SIG-M5 treated with dmso at 0.1 percent for 504 hours (cell line): Measurements from ENCODE around the gene TOMM40L.
"Not testable (repeated sequence)": the region's sequence is repeated elsewhere in the genome, so short reads cannot be mapped to it uniquely, and the experiment has no call there.

Experiments used
- DNase-seq: peaks from one replicate; lab custom pipeline; 2025; ENCODE audit not compliant: unreplicated experiment; lab: John Stamatoyannopoulos, UW

TOMM40L gene

DNA sequence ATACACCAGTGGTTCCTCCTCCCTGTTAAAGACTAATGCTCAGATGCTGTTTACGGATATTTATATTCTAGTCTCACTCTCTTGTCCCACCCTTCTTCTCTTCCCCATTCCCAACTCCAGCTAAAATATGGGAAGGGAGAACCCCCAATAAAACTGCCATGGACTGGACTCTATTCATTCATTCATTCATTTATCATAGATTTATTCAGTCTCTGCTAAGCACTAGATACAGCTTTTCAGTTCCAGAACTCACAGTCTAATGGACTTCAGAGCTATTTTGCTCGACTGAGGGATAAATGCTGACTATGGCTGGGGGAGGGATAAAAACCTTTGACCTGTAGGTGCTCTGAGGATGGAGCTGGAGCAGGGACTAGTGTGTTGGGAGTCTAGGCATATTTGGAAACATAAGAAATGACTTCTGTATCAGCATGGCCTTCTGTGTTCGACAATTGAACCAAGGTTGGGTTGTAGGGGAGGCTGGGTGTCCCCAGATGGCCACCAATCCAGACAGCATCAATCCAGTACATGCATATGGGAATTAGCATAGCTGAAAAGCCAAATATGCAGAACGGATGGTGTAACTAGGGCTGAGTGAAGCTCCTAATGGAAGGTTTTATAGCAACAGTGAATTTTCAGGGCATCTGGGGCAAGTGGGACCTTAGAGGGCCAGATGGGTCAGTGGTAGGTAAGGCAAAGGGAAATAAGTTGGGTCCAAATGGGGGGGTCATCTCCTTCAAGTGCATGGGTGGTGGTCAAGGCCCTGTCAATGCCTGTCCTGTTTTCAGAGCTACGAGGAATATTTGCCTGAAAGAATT lies 6.6 kb upstream of the TOMM40L start:
- DNase-seq = no peak

- no peak for DNase-seq
Observed at GRCh38 chr1:161220002-161220401, 5.9 kb upstream of the TOMM40L start.

- DNase-seq = no peak
Observed at GRCh38 chr1:161222175-161223019, 3.5 kb upstream of the TOMM40L start.

DNA sequence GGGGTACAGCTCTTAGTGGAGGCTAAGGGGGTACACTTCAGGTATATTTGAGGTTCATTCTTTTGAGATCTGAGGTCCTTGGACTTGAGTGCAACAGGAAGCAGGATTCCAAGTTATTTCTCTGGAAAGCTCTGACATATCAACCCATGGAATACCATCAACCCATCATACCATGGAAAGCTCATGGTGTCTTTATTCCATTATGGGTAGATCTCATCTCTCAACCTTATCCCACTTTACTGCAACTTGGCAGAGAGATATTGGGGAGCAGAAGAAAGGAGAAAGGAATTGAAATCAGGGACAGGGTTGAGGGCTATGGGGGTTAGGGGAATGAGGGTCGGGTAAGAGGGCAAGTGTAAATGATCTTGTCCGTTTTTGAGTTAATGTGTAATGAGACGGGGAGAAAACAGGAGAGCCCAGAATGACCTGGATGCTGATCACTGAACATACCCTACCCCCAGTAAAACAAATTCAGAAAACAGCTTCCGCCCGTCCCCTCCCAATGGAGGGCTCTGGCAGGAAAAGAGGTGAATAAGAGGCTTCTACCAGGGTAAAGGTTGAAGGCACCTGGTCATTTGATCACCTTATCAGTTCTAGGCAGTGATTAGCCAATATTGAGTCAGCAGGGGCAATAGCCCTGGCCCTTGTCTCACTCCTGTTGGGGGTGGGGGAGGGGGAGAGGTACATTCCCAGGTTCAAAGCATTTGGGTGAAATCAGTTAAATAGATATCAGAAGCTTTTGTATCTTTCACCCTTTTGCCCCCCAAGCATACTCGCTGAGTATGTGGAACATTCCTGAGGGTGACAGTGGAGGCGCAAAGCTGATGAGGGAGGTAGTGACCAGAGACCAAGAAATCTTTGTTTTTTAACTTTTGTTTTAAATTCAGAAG lies 1.8 kb upstream of the TOMM40L start:
- DNase-seq = no peak

GRCh38 chr1:161224695-161225087 lies 1.2 kb upstream of the TOMM40L start:
- not testable (repeated sequence) for DNase-seq

DNA sequence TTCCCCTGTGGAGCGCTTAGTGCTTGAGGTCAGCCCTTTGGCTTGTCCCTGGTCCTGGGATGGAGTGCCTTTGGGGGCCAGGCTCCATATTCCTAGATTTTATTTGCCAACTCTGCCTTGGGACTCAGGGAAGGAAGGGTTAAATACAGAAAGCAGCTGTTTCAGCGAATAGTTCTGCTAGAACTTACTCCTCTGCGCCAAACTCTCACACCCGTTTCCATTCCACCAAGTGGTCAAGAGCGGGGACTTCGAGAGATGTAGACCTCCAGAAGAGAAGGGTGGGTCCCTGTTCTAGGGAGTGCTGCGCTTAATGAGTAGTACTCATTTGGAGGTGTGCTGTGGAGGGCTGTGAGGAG lies 704 bp upstream of the TOMM40L start:
- DNase-seq = no peak

DNA sequence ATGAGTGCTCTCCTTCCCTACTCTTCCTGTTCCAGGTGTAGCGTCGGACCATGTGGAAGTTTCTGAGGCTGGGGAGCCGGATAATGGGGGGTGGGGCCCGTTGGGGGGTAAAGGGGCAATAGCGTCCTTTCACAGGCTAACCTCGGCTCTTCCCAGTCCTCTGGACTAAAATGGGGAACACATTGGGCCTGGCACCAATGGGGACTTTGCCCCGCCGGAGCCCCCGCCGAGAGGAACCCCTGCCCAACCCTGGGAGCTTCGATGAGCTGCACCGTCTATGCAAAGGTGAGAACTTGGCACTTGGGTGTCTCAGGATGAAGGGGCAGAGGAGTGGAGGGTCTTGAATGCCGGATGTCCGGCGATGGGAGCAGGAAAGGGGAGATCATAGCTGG lies 456 bp downstream of the TOMM40L start:
- DNase-seq = no peak

DNA sequence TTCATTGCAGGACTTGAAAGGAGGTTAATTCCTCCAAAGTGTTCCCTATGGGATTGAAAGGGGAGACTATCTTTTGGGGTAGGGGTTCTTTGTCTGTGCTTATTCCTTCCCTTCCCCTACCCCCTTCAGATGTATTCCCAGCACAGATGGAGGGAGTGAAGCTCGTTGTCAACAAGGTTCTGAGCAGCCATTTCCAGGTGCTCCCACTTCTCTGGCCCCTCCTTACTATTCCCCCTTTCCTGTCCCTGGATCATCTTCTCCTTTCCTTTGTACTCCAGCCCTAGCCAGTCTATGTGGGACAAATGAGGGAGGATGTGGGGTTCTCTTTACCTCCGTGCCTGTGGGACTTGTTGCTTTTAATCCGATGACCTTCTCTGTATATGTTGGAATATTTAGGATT lies 899 bp downstream of the TOMM40L start:
- no peak for DNase-seq

- DNase-seq = peak; percentile 96
Observed at GRCh38 chr1:161227196-161227871, 1.5 kb downstream of the TOMM40L start.

GRCh38 chr1:161228032-161228431 lies 2.2 kb downstream of the TOMM40L start:
- no peak for DNase-seq

GRCh38 chr1:161229896-161230295 lies 4.0 kb downstream of the TOMM40L start:
- no peak for DNase-seq

DNA sequence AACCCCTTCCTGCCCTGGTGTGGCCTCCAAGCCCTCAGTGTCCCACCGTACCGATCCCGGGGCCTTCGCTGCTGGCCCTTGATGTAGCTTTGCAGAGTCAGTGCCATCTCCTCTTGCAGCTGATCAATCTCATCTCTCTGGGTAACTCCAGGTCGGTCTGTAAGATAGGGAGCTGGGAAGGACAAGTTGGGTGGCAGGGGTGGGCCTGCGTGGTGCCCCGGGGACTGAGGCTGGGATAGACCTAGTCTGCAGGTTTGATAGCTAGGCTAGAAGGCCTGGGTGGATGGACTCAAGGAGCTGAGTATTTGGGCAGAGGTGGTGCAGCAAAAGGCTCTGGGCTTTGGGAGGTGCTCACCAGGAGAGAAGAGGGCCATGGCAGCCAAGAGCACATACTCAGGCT lies 4.9 kb downstream of the TOMM40L start:
- no peak for DNase-seq

- DNase-seq = no peak
Observed at GRCh38 chr1:161233102-161233501, 7.2 kb downstream of the TOMM40L start.

DNA sequence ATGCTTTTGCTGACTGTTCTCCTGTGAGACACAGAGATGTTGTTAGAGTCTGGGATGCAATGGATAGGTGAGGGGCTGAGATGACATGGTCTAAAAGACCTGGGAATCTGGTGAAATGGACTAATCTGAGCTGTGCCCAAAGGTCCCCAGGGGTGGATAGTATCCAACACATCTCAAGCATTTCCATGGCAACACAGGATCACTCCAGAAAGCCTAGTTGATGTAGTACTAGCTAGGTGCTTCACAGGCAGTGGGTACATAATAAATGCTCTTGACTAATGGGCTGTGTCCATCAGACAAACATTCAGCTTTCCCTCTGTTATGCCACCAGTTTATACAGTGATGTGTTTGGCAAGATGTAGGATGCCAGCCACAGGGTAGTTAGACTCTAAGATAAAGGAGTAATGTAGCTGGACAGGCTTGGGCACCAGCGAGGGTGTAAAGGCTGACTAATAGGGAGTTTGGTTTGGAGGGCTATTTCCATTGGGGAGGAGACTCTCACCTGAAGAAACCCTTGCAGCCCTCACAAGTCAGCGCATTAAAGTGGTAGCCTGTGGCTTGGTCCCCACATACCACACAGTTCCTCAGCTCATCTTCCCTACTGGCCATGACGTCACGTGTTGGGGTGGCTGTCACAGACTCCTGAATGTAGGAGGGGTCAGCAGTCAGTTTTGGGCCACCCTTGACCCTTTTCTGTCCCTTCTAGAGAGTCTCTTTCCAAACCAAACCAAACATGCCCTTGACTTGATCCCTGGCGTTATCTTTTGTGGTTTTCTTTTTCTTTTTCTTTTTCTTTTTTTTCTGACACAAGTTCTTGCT lies 10.3 kb downstream of the TOMM40L start:
- no peak for DNase-seq

GRCh38 chr1:161238039-161238473 lies 12.2 kb downstream of the TOMM40L start, which contains the start of gene NR1I3:
NR1I3 (minus strand) TSS chr1:161238203; CDS start chr1:161236565, 1,638 bp downstream.
- DNase-seq = no peak

- peak; percentile 48 for DNase-seq
Observed at GRCh38 chr1:161241682-161242081, 15.8 kb downstream of the TOMM40L start.

GRCh38 chr1:161242313-161242712 lies 16.5 kb downstream of the TOMM40L start:
- DNase-seq = no peak

DNA sequence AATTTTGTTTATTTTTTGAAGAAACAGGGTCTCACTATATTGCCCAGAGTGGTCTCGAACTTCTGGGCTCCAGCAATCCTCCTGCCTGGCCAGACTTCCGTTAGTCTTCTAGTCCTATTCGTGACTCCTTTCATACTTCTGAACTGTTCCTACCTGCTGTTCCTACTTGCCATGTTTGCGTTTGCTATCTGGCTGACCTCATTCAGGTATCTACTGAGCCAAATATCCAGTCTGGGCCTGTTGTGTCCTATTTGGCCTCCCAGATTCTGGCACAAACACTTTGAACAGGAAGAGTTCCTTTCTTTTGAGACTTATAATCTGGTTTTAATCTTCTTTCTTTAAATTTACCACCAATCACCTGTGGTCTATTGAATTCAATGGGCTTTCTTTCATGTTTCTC lies 19.0 kb downstream of the TOMM40L start:
- no peak for DNase-seq

- DNase-seq = not testable (repeated sequence)
Observed at GRCh38 chr1:161250100-161250499, 24.2 kb downstream of the TOMM40L start.

GRCh38 chr1:161250829-161251228 lies 25.0 kb downstream of the TOMM40L start:
- DNase-seq = no peak
